GM19193 (cell line): ENCODE results near the gene PDE9A.

Source experiments
- POLR2A ChIP-seq: IDR thresholded peaks from 4 replicates; pipeline ENCODE4 v1.6.1; 2011; ENCODE audit not compliant: insufficient read depth, insufficient read length; ENCODE audit errors: extremely low read depth

PDE9A gene

DNA sequence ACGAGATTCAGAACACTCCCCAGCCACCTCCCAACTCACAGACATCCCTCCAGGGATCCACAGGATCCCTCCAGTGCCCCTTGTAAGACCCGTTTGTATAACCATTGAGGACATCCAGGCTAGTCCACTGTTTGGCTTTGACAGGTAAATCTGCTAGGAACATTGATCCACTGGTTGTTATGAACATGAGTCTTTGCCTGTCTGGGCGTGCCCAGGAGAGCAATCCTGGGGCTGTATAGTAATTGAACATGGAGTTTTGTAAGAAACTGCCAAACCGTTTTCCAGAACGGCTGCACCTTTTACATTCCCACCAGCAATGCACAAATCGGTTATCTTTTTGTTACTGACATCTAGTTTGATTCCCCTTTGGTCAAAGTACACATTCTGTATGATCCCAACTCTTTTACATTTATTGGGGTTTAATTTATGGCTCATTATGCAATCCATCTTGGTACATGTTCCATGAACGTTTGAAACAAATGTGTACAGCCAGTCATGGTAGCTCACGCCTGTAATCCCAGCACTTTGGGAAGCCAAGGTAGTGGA is 137.2 kb downstream of the PDE9A start:
- no peak for TF ChIP-seq POLR2A

- TF ChIP-seq POLR2A, result no peak
These were observed 140.4 kb downstream of the PDE9A start for GRCh38 chr21:42793774-42794173.

- TF ChIP-seq POLR2A, result no peak
These were observed 141.1 kb downstream of the PDE9A start for GRCh38 chr21:42794551-42794950.

DNA sequence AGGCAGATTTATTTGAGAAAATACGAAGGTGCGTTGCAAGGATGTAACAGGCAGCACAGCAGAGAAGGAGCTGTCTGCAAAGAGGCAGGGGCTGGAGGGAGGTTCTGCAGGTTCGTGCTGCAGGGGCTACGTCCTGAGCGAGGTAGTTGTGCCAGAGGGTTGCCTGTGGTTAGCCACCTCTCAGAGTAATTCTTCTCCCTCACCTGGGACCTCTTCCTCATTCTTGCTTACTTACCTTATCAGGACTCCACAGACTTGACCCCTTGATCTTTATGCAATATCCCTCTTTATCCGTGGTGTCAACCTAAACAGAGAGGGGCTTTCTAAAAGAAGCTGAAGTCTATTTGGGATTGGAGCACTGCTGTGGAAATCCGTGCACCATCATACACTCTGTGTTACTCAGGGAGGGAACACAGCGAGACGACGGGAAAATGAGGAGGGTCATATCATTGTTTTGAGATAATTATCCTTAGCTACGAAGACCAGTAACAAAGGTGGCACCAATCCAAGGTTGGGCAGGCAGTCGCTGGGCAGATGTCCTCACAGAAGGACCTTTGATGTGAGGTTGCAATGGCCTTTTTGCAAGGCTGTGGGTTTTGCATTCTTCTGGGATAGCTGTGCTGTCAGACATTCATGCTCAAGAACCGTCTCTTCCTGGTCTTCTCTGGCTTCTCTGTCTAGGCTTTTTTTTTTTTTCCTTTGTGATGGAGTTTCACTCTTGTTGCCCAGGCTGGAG is 143.1 kb downstream of the PDE9A start:
- no peak for TF ChIP-seq POLR2A

GRCh38 chr21:42797522-42797921 is 144.1 kb downstream of the PDE9A start:
- TF ChIP-seq POLR2A, result no peak

DNA sequence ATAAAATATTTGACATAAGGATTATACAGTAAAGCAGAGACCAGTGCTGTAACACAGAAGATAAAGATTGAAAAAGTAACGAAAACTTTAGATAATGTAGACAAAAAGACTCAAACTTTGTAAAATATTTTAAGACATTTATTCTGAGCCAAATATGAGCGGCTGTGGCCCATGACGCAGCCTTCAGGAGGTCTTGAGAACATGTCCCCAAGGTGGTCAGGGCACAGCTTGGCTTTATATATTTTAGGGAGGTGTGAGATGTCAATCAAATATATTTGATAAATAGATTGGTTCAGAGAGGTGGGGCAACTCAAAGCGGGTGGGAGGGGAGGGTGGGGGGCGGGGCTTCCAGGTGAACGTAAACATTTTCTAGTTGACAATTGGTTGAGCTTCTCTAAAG is 144.7 kb downstream of the PDE9A start:
- no peak for TF ChIP-seq POLR2A

DNA sequence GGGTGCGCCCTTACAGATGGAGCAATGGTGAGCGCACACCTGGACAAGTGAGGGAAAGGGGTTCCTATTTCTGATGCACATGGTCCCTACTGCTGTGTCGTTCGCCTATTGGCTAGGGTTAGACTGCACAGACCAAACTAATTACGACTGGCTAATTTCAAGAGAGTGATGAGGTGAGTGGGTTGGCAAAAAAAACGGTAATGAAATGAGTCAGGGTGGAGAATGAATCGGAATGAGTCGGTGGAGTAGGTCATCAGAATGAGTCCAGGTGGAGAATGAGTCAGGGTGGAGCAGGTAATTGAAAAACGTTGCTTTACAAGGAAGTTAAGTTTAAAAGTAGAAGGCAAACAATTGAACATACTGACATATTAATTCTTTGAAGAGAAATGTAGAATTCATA is 146.1 kb downstream of the PDE9A start:
- no peak for TF ChIP-seq POLR2A

GRCh38 chr21:42799948-42800347 is 146.5 kb downstream of the PDE9A start:
- no peak for TF ChIP-seq POLR2A

GRCh38 chr21:42806509-42807140 is 153.2 kb downstream of the PDE9A start:
- no peak for TF ChIP-seq POLR2A

DNA sequence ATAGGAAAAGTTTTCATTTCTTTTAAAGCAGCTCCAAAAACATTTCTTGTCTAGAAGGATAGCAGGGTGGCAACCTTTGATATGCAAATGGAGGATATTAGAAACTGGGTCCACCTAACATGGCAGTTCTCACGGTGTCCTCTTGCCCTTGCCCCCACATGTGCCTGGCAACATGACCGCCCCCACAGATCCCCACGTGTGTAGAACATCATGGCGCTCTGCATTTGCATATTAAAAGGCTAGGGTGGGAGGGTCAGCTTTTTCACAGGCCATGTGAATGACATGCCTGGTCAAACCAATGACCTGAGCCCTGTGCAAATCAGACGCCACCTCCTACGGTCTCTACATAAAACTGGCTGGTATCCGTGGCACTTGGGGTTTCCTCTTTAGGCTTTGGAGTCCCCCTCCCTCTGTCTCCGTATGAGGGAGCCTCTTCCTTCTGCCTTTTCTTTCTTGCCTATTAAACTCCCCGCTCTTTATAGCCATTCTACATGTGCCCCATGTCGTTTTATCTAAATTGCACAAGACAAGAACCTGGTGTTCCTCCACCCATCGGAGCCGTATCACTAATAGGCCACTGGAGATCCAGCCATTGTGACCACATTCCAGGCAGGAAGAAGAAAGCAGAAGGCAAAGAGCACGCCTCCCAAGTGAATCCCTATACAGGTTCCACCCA is 154.7 kb downstream of the PDE9A start:
- TF ChIP-seq POLR2A, result no peak

DNA sequence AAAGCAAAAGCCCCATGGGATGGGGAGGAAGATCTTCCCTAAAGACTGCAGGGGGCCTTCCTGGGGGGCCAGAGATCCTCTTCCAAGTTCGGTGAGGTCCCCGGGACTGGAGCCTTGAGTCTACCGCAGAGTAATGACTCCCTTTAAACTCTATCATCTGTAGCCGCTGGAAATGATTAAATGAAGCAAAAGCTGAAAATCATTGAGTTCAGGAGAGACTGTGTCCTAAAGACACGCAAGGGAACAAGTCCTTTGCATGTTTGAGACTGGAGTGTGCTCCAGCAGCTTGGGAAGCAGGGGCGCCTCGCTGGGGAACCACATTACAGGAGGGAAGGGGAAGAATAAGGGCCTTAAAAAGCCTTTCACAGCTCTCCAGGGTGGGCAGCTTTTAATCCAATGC is 155.8 kb downstream of the PDE9A start:
- no peak for TF ChIP-seq POLR2A

DNA sequence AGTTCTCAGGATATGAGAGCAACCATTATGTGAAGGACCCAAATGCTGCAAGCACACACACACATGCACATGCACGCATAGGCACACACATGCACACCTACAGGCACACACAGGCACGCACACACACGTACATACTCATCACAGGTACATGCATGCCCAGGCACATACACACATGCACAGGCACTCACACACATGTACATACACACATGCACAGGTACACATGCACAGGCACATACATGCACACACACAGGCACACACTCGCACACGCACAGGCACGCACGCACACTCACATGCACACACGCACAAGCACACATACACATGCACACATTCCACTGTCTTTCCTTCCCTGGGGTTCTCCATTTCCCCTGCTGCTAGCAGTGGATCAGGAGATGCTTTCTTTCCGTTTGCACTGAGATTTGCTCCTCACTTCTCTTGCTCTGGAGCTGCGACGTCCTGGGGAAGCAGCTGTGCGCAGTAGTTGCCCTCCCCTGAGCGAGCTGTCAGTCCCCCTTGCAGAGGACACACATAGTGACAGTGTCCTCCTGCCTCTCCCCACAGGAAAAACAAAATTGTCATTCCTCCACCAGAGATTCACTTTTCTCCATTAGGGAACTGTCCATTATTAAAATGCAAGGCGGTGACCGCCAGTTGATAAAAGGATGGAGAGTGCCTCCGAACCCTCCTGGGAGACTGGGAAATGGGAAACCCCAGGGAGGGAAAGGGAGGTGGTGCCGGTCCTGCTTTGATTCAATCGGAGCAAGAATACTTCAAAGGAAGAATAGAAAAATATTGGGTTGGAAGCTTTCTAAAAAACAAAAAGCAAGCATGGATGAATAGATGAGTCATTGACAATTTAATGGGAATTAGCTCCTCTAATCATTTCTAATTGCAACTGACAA is 156.4 kb downstream of the PDE9A start:
- no peak for TF ChIP-seq POLR2A

DNA sequence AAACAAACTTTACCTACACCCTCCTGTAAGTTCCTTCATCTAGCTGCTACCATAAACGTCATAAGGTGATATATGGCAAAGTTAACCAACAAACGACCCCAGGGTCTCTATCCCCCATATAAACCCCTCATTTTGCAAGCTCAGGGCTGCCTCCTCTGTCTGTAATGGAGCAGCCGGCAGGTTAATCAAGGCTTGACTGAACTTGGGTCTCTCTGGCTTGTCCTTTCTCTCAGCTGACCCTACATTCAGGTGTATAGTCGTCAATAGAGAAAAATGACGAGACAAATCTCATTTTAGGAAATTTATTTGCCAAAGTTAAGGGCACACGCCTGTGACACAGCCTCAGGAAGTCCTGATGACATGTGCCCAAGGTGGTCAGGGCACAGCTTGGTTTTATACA is 158.5 kb downstream of the PDE9A start:
- no peak for TF ChIP-seq POLR2A

- no peak for TF ChIP-seq POLR2A
These were observed 161.8 kb downstream of the PDE9A start for GRCh38 chr21:42815217-42815616.

- TF ChIP-seq POLR2A, result no peak
These were observed 164.9 kb downstream of the PDE9A start for GRCh38 chr21:42818328-42818749.
